Measurements from ENCODE around the gene CALCR. TPM values are rescaled to one million over a fixed set of nuclear protein-coding genes. Genes with fewer than 3 reads are reported as not detected.

The CALCR gene
- total and polyA plus RNA-seq, 2 of the 4 experiments (the other 2 are of a cell fraction): not detected

- no peak overlapping the region for H2BK120ac ChIP-seq (ENCODE audit: low read depth, low read length)
- no peak overlapping the region for H2BK15ac ChIP-seq (ENCODE audit: low read depth, low read length)
- dilution Hi-C loops (cut with HindIII; ENCODE audit: low sequenced_read_pairs, unreplicated experiment) (no loop called here), intact Hi-C loops (cut with micrococcal nuclease) (no loop called here), in situ Hi-C loops (cut with MboI; ENCODE audit: low sequenced_read_pairs) (no loop called here)
- no peak overlapping the region for H3K4me2 ChIP-seq (ENCODE audit: low read depth, low read length)
- no peak overlapping the region for H3K4ac ChIP-seq (ENCODE audit: low read depth, low read length)
- H4K8ac ChIP-seq (ENCODE audit: low read depth in 2 of 2, low read length in 2 of 2): no peak overlapping the region
- CTCF ChIA-PET: no interaction called here
- H3K4me3 ChIP-seq (ENCODE audit: insufficient read depth, low read depth, low read length): no peak overlapping the region
- no peak overlapping the region for H2AFZ ChIP-seq (replicated peaks; ENCODE audit: low read length, poor library complexity)
- no peak overlapping the region for H4K5ac ChIP-seq (ENCODE audit: low read depth, low read length)
- no peaks in the 10 kb centered on the region for H3K9me3 ChIP-seq (ENCODE audit: control insufficient read depth, insufficient read depth, low read length)
- no peak overlapping the region for H3K56ac ChIP-seq (ENCODE audit: extremely low read depth, insufficient read depth, low read length)
- H3K79me1 ChIP-seq (ENCODE audit: low read depth in 1 of 2, low read length in 2 of 2): no peaks in the 10 kb centered on the region
- no peak overlapping the region for H2AK9ac ChIP-seq (replicated peaks; ENCODE audit: low read depth, low read length, poor library complexity)
- no peak overlapping the region for H3K23ac ChIP-seq (ENCODE audit: low read depth, low read length)
- no peaks in the 10 kb centered on the region for H3K36me3 ChIP-seq (ENCODE audit: control insufficient read depth, insufficient read depth, low read length)
- no peak overlapping the region for H3K9ac ChIP-seq (ENCODE audit: low read depth, low read length)
- no peak overlapping the region for H3K18ac ChIP-seq (ENCODE audit: low read depth, low read length)
- no TSS peak for BruUV-seq (replicated peaks)
- H2BK5ac ChIP-seq (ENCODE audit: low read depth, low read length, poor library complexity, severe bottlenecking): no peak overlapping the region
- H3K14ac ChIP-seq (replicated peaks; ENCODE audit: low read depth, low read length): no peak overlapping the region
- H2BK20ac ChIP-seq (ENCODE audit: low read depth, low read length): no peak overlapping the region
- H4K20me1 ChIP-seq (ENCODE audit: insufficient read depth, low read length): no peaks in the 10 kb centered on the region
- DNase-seq (no peak), ATAC-seq (ENCODE audit: low read depth) (no peak)
- H3K4me1 ChIP-seq (ENCODE audit: control insufficient read depth, insufficient read depth, low read length): no peaks in the 10 kb centered on the region
- H3K27ac ChIP-seq (ENCODE audit: insufficient read depth, low read length): no peak overlapping the region
- no peak for TF ChIP-seq RAD21 (IDR thresholded peaks at IDR 0.05; ENCODE audit: low read length)
- TF ChIP-seq, protein P1, sequence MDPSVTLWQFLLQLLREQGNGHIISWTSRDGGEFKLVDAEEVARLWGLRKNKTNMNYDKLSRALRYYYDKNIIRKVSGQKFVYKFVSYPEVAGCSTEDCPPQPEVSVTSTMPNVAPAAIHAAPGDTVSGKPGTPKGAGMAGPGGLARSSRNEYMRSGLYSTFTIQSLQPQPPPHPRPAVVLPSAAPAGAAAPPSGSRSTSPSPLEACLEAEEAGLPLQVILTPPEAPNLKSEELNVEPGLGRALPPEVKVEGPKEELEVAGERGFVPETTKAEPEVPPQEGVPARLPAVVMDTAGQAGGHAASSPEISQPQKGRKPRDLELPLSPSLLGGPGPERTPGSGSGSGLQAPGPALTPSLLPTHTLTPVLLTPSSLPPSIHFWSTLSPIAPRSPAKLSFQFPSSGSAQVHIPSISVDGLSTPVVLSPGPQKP (IDR thresholded peaks at IDR 0.05; ENCODE audit: borderline replicate concordance, low read depth, low read length): no peak
- no peak for TF ChIP-seq MAZ (IDR thresholded peaks at IDR 0.05; ENCODE audit: borderline replicate concordance, low read depth, low read length)
- no peak for TF ChIP-seq CTCF (conservative IDR thresholded peaks at IDR 0.05; ENCODE audit: low read depth, low read length)
- TF ChIP-seq POLR2A (IDR thresholded peaks at IDR 0.05; ENCODE audit: low read depth, low read length): no peak
- no peak for TF ChIP-seq MAFK (IDR thresholded peaks at IDR 0.05; ENCODE audit: low read depth, low read length)
- H2AK5ac ChIP-seq (ENCODE audit: low read depth, low read length): no peak overlapping the region
- POLR2A ChIA-PET (ENCODE audit: unreplicated experiment): no interaction called here
- WGBS, 2 experiments (ENCODE audit: extremely low coverage in 2 of 2, insufficient read length in 1 of 2): no CpG with 5 or more reads among the region's 2 CpGs
- H3K27me3 ChIP-seq (ENCODE audit: control insufficient read depth, insufficient read depth, low read length): no peaks in the 10 kb centered on the region
- H4K91ac ChIP-seq (ENCODE audit: insufficient read depth, low read depth, low read length): no peak overlapping the region
- H3K9me1 ChIP-seq (ENCODE audit: insufficient read depth, low read length): no peaks in the 10 kb centered on the region
Measured at GRCh38 chr7:93461350-93461749, 113.2 kb downstream of the CALCR start.

Measured in IMR-90 (cell line).